Cardiac muscle cell (in vitro differentiated cells and primary cell): ENCODE data around the gene BHLHE40. TPM values are rescaled to one million over a fixed set of nuclear protein-coding genes. Genes with fewer than 3 reads are reported as not detected.

Experiments
- DNase-seq, 2 donors: peaks; one replicate each; pipeline versions ENCODE4 v3.0.0 to v3.0.0-alpha.2; 2010 to 2017; ENCODE audit warnings: low read depth in 1 of 2, low spot score in 1 of 2
- H3K27ac ChIP-seq: fragments of 200-600 bp; sonication (generic); 2 replicates; pipeline ENCODE4 v1.5.1; 2016
- H3K27me3 ChIP-seq: fragments of 200-600 bp; sonication (generic); 2 replicates; pipeline ENCODE4 v1.6.0; 2016; ENCODE audit warnings: control low read depth
- H3K36me3 ChIP-seq: fragments of 200-600 bp; sonication (generic); 2 replicates; pipeline ENCODE4 v1.5.1; 2016; ENCODE audit warnings: control low read depth
- H3K4me1 ChIP-seq: fragments of 200-600 bp; sonication (generic); 2 replicates; pipeline ENCODE4 v1.8.1; 2017; ENCODE audit warnings: low read depth, mild to moderate bottlenecking, mixed run types
- H3K4me3 ChIP-seq: fragments of 200-600 bp; sonication (generic); 2 replicates; pipeline ENCODE4 v1.5.1; 2016; ENCODE audit warnings: mild to moderate bottlenecking
- H3K9me3 ChIP-seq: fragments of 200-600 bp; sonication (generic); 2 replicates; pipeline ENCODE4 v1.5.1; 2017; ENCODE audit warnings: low read depth, mild to moderate bottlenecking, control low read depth
- polyA plus RNA-seq: library from polyadenylated mRNA; unstranded; fragments of >200 nt; fragmentation: Nextera tagmentation; extraction: Ambion mirVana; gene quantifications from 2 replicates; pipeline ENCODE4 v1.2.1, GENCODE V29; 2016
- total RNA-seq: library from RNA; depleted of rRNA; stranded (reverse); fragments of >200 nt; gene quantifications from 2 replicates; pipeline ENCODE4 v1.2.3, GENCODE V29; 2016
- TF ChIP-seq, protein P1 (sequence below): IDR thresholded peaks from 2 replicates; pipeline ENCODE4 v1.5.1; 2012; ENCODE audit warnings: low read depth, mild to moderate bottlenecking, low read length

Gene BHLHE40
- total and polyA plus RNA-seq, 2 experiments from 2014 or later, result 11.7 to 15.3 TPM

DNA sequence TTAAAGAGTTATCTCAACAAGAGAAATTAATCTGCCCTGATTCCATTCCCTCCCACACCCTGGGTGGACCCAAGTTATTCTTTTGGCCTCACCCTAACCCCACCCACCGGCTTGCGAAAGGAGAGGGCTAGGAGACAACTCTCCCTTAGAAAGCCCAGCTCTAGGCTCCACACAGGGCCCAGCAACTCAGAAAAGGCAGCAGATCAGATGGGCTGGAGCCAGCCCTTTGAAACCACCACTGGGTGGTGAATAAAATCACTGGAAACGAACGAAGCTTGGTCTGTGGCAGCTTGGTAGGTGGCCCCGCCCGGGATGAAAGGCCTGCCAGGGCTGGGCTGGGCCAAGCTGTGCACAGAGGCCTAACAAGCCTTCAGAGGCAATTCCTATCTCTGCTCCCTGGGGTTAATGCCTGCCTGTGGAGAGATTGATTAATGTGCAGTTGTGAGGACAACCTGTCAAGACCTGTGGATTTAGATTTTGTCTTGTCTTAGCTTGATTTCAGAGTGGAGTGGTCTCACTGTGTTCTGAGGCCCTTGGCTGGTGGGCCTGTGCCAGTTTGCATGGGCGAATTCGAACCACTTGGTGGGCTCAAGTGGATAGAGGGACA lies 38.8 kb downstream of the BHLHE40 start:
- DNase-seq, result peak in 1 of 2 donors; percentile 54
- H3K9me3 ChIP-seq, result no peaks in the 10 kb centered on the region
- peak overlapping the region; percentile 56 for H3K27ac ChIP-seq
- H3K4me1 ChIP-seq, result peaks cover 23% of the 10 kb centered on the region
- H3K4me3 ChIP-seq, result no peak overlapping the region
- peaks cover 39% of the 10 kb centered on the region for H3K27me3 ChIP-seq
- no peaks in the 10 kb centered on the region for H3K36me3 ChIP-seq
- TF ChIP-seq, protein P1, sequence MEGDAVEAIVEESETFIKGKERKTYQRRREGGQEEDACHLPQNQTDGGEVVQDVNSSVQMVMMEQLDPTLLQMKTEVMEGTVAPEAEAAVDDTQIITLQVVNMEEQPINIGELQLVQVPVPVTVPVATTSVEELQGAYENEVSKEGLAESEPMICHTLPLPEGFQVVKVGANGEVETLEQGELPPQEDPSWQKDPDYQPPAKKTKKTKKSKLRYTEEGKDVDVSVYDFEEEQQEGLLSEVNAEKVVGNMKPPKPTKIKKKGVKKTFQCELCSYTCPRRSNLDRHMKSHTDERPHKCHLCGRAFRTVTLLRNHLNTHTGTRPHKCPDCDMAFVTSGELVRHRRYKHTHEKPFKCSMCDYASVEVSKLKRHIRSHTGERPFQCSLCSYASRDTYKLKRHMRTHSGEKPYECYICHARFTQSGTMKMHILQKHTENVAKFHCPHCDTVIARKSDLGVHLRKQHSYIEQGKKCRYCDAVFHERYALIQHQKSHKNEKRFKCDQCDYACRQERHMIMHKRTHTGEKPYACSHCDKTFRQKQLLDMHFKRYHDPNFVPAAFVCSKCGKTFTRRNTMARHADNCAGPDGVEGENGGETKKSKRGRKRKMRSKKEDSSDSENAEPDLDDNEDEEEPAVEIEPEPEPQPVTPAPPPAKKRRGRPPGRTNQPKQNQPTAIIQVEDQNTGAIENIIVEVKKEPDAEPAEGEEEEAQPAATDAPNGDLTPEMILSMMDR, result no peak

DNA sequence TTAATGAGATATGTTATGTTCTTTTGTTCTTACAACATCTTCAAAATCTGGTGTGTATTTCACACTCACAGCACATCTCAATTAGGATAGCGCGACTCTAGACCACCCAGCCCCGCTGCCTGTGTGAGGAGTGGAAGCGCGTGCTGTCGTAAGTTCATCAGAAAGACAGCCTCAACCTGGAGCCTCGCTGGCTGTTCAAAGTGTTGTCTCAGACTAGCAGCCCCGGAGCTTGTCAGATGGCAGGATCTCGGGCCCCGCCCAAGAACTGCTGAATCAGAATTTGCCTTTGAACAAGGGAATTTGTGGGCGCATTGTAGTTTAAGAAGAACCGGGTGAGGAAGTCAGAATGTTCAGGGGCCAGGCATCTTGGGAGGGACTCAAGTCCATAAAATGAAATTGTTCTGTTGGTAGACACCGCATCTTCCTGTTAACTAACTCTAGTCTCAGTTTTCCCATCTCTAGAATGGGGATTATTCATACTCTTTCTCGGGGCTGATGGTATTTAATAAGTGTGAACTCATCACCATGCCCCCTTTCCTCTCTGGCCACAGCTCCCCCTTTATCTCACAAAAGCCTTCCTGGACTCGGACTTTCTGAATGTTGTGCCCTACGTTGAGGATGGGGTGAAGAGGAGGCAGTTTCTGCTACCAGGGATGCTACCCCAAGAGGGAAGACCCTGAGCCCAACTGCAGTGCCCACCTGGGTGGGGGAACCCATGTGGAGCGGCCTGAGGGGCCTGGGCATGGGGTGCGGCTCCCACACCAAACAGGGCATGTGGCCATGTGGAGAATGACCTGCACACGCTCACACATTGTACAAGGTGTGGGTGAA lies 40.4 kb downstream of the BHLHE40 start:
- Histone ChIP-seq H3K4me3 (no peak overlapping the region), H3K36me3 (no peaks in the 10 kb centered on the region), H3K9me3 (no peaks in the 10 kb centered on the region), H3K27ac (no peak overlapping the region), H3K27me3 (peaks cover 28% of the 10 kb centered on the region), H3K4me1 (peaks cover 23% of the 10 kb centered on the region)
- TF ChIP-seq, protein P1, result no peak
- no peak for DNase-seq

DNA sequence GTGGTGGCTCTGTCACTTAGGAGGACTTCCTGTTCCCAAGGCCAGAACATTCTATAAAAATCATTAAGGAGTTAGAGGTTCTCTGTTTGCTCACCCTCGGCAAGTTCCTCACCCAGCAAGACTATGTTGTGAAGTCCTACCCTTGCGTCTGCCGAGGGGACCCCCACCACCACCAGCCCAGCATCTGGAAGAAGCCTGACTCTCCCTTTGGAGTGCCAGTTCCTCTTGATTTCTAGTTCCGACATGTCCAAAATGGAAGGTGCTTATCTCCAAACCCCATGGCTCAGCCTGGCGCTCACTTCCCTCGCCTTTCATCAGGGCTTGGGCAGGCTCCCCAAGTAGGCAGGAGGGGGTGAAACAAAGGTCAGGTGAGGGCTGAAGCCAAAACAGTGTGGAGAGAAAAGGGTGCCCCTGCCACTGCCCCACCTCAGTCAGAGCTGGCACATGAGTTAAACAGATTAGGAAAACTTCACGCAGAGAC lies 41.0 kb downstream of the BHLHE40 start:
- DNase-seq, result no peak
- H3K9me3 ChIP-seq, result no peaks in the 10 kb centered on the region
- H3K36me3 ChIP-seq, result no peaks in the 10 kb centered on the region
- H3K27me3 ChIP-seq, result peaks cover 22% of the 10 kb centered on the region
- H3K4me3 ChIP-seq, result no peak overlapping the region
- TF ChIP-seq, protein P1, result no peak
- H3K27ac ChIP-seq, result no peak overlapping the region
- H3K4me1 ChIP-seq, result peaks cover 23% of the 10 kb centered on the region

DNA sequence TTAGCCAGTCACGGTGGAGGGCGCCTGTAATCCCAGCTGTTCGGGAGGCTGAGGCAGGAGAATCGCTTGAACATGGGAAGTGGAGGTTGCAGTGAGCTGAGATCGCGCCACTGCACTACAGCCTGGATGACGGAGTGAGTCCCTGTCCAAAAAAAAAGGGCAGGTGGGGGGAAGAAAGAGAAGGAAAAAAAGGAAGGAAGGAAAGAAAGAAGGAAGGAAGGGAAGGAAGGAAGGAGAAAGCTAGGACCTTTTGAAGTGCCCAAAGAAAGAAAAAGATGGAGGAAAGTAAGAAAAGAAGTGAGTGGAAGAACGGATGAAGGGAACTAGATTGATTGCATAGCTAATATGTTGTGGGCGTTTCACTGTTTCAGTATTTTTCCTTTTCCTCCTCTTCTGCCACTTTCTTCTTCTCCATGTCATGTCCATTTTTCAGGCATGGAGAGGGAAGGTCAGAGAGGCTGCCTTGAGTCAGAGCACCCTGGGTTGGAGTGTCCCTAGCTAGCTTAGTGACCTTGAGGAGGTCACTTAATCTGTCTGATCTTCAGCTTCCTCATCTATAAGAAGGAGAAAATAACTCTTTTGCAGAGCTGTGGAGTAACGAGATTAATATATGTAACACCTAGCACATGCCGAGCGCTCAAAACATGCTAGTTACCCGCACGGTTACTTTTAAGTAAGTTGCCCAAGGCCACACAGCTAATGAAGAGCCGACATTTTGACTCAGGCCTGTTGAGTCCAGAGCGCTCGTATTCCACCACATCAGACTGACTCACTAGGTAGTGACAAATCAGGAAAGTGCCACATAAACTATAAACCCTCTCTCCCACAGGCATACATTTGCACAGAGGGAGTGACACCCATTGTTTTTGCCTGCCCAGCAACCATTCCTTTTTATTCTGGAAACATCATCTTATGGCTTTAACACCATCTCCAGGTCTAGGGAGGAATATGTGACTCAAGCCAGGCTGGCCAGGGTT lies 42.2 kb downstream of the BHLHE40 start:
- Histone ChIP-seq H3K36me3 (no peaks in the 10 kb centered on the region), H3K9me3 (no peaks in the 10 kb centered on the region), H3K4me3 (no peak overlapping the region), H3K27me3 (peaks cover 22% of the 10 kb centered on the region), H3K27ac (no peak overlapping the region), H3K4me1 (peaks cover 18% of the 10 kb centered on the region)
- no peak for DNase-seq
- TF ChIP-seq, protein P1, result no peak
